ENCODE results near the gene CAND1.
A peak's percentile ranks its signal among the peaks of the same experiment; 100 is the strongest.

CAND1 gene

GRCh38 chr12:67268335-67268895 is 743 bp upstream of the CAND1 start:
- no peaks in the 10 kb centered on the region for H3K9me2 ChIP-seq (replicated peaks; ENCODE audit: insufficient read depth, low read length)
- no peaks in the 10 kb centered on the region for H3K9me3 ChIP-seq (replicated peaks; ENCODE audit: insufficient read depth, low read length)
- H3F3A ChIP-seq (ENCODE audit: insufficient read depth, low read length) = peaks cover 16% of the 10 kb centered on the region; the same call in 1 of the 2 replicates
- H4K20me1 ChIP-seq (ENCODE audit: insufficient read depth, low read length) = peaks cover 28% of the 10 kb centered on the region
- H3K4me2 ChIP-seq (ENCODE audit: low read depth, low read length) = peak overlapping the region; percentile 64
- H3K4me3 ChIP-seq (ENCODE audit: low read length) = peak overlapping the region; percentile 90
- peaks cover 23% of the 10 kb centered on the region for H3K4me1 ChIP-seq (ENCODE audit: low read length)
- peaks cover 39% of the 10 kb centered on the region for H3K79me2 ChIP-seq (ENCODE audit: low read length)
- TF ChIP-seq EZH2phosphoT487 (IDR thresholded peaks at IDR 0.05; ENCODE audit: low read length) = no peak
- TF ChIP-seq CTCF (IDR thresholded peaks at IDR 0.05; ENCODE audit: low read length) = no peak
- TF ChIP-seq EZH2 (optimal IDR thresholded peaks at IDR 0.05; ENCODE audit: low read depth, low read length) = no peak
- peak overlapping the region; percentile 94 for H3K9ac ChIP-seq (ENCODE audit: low read length)
- no peaks in the 10 kb centered on the region for H3K36me3 ChIP-seq (replicated peaks; ENCODE audit: insufficient read depth, low read length)
- peak overlapping the region; percentile 87 for H2AFZ ChIP-seq (ENCODE audit: low read length)
- peak; percentile 98 for DNase-seq
- peak overlapping the region; percentile 88 for H3K27ac ChIP-seq (ENCODE audit: low read length)
- no peaks in the 10 kb centered on the region for H3K27me3 ChIP-seq (replicated peaks; ENCODE audit: insufficient read depth, low read length)

GRCh38 chr12:67269633-67270573 is 745 bp downstream of the CAND1 start:
- Histone ChIP-seq H3K27me3 (replicated peaks; ENCODE audit: insufficient read depth, low read length) (no peaks in the 10 kb centered on the region), H3K27ac (ENCODE audit: low read length) (peak overlapping the region; percentile 88), H2AFZ (ENCODE audit: low read length) (peak overlapping the region; percentile 62), H3K9me3 (replicated peaks; ENCODE audit: insufficient read depth, low read length) (no peaks in the 10 kb centered on the region), H3K4me2 (ENCODE audit: low read depth, low read length) (peak overlapping the region; percentile 64), H4K20me1 (ENCODE audit: insufficient read depth, low read length) (peaks cover 41% of the 10 kb centered on the region), H3K4me3 (ENCODE audit: low read length) (peak overlapping the region; percentile 90), H3K36me3 (replicated peaks; ENCODE audit: insufficient read depth, low read length) (no peaks in the 10 kb centered on the region), H3K9ac (ENCODE audit: low read length) (peak overlapping the region; percentile 94), H3K4me1 (ENCODE audit: low read length) (peaks cover 36% of the 10 kb centered on the region), H3K9me2 (replicated peaks; ENCODE audit: insufficient read depth, low read length) (no peaks in the 10 kb centered on the region), H3K79me2 (ENCODE audit: low read length) (peaks cover 54% of the 10 kb centered on the region), H3F3A (ENCODE audit: insufficient read depth, low read length) (peaks cover 27% of the 10 kb centered on the region)
- no peak for TF ChIP-seq EZH2phosphoT487 (IDR thresholded peaks at IDR 0.05; ENCODE audit: low read length)
- no peak for TF ChIP-seq EZH2 (optimal IDR thresholded peaks at IDR 0.05; ENCODE audit: low read depth, low read length)
- no peak for TF ChIP-seq CTCF (IDR thresholded peaks at IDR 0.05; ENCODE audit: low read length)
- peak; percentile 56 for DNase-seq

GRCh38 chr12:67270622-67271021 is 1.5 kb downstream of the CAND1 start:
- H2AFZ ChIP-seq (ENCODE audit: low read length) = no peak overlapping the region
- H4K20me1 ChIP-seq (ENCODE audit: insufficient read depth, low read length) = peaks cover 46% of the 10 kb centered on the region
- peaks cover 36% of the 10 kb centered on the region for H3K4me1 ChIP-seq (ENCODE audit: low read length)
- peak overlapping the region; percentile 64 for H3K4me2 ChIP-seq (ENCODE audit: low read depth, low read length)
- DNase-seq = no peak
- no peaks in the 10 kb centered on the region for H3K36me3 ChIP-seq (replicated peaks; ENCODE audit: insufficient read depth, low read length)
- H3K27me3 ChIP-seq (replicated peaks; ENCODE audit: insufficient read depth, low read length) = no peaks in the 10 kb centered on the region
- TF ChIP-seq CTCF (IDR thresholded peaks at IDR 0.05; ENCODE audit: low read length) (no peak), EZH2 (optimal IDR thresholded peaks at IDR 0.05; ENCODE audit: low read depth, low read length) (no peak), EZH2phosphoT487 (IDR thresholded peaks at IDR 0.05; ENCODE audit: low read length) (no peak)
- no peaks in the 10 kb centered on the region for H3K9me3 ChIP-seq (replicated peaks; ENCODE audit: insufficient read depth, low read length)
- peaks cover 27% of the 10 kb centered on the region for H3F3A ChIP-seq (ENCODE audit: insufficient read depth, low read length)
- H3K4me3 ChIP-seq (ENCODE audit: low read length) = peak overlapping the region; percentile 90
- no peaks in the 10 kb centered on the region for H3K9me2 ChIP-seq (replicated peaks; ENCODE audit: insufficient read depth, low read length)
- H3K9ac ChIP-seq (ENCODE audit: low read length) = peak overlapping the region; percentile 94
- H3K27ac ChIP-seq (ENCODE audit: low read length) = peak overlapping the region; percentile 88; the same call in 1 of the 2 replicates
- H3K79me2 ChIP-seq (ENCODE audit: low read length) = peaks cover 61% of the 10 kb centered on the region
